Measurements from ENCODE around the gene SNRPD2.
"Not testable (repeated sequence)": the region's sequence is repeated elsewhere in the genome, so short reads cannot be mapped to it uniquely, and the experiment has no call there.

Gene SNRPD2

GRCh38 chr19:45701676-45702075 is 9.9 kb upstream of the SNRPD2 start:
- no peak for DNase-seq

GRCh38 chr19:45693106-45693788 is 1.5 kb upstream of the SNRPD2 start:
- peak; percentile 62 for DNase-seq

GRCh38 chr19:45692187-45693105 is 693 bp upstream of the SNRPD2 start, which contains the start of gene QPCTL:
Gene QPCTL (plus strand): TSS chr19:45692666. CDS start chr19:45692704, 38 bp downstream.
- peak; percentile 100 for DNase-seq

GRCh38 chr19:45687599-45687998 is 4.2 kb downstream of the SNRPD2 start:
- DNase-seq: no peak

GRCh38 chr19:45685045-45685444 is 6.7 kb downstream of the SNRPD2 start:
- DNase-seq: not testable (repeated sequence)

GRCh38 chr19:45682908-45683307 is 8.8 kb downstream of the SNRPD2 start:
- DNase-seq: no peak

- no peak for DNase-seq
Measured at GRCh38 chr19:45682117-45682516, 9.6 kb downstream of the SNRPD2 start.

GRCh38 chr19:45681391-45682015 is 10.2 kb downstream of the SNRPD2 start:
- DNase-seq: peak; percentile 63

GRCh38 chr19:45677351-45678230 is 14.2 kb downstream of the SNRPD2 start:
- peak; percentile 85 for DNase-seq

GRCh38 chr19:45676851-45677263 is 14.9 kb downstream of the SNRPD2 start:
- DNase-seq: no peak

- DNase-seq: no peak
Measured at GRCh38 chr19:45674946-45675345, 16.8 kb downstream of the SNRPD2 start.

GRCh38 chr19:45670670-45671453 is 20.9 kb downstream of the SNRPD2 start:
- peak; percentile 89 for DNase-seq

- DNase-seq: no peak
Measured at GRCh38 chr19:45668342-45668871, 23.3 kb downstream of the SNRPD2 start.

- DNase-seq: peak; percentile 41
Measured at GRCh38 chr19:45667620-45668341, 24.0 kb downstream of the SNRPD2 start, which contains the start of gene GIPR. Gene GIPR (plus strand): TSS chr19:45668221. CDS start chr19:45669521, 1,300 bp downstream.

- DNase-seq: no peak
Measured at GRCh38 chr19:45664575-45664974, 27.2 kb downstream of the SNRPD2 start.

GRCh38 chr19:45663800-45664199 is 28.0 kb downstream of the SNRPD2 start:
- no peak for DNase-seq

- DNase-seq: no peak
Measured at GRCh38 chr19:45660636-45661035, 31.1 kb downstream of the SNRPD2 start.

GRCh38 chr19:45659096-45659729 is 32.5 kb downstream of the SNRPD2 start:
- no peak for DNase-seq

GRCh38 chr19:45657520-45658167 is 34.1 kb downstream of the SNRPD2 start:
- DNase-seq: no peak

All from NCI-H2029 (cell line).